Measurements from ENCODE around the gene DNAJC15. TPM values are rescaled to one million over a fixed set of nuclear protein-coding genes. Genes with fewer than 3 reads are reported as not detected.

DNAJC15 gene
- total RNA-seq, 2 experiments from 2014 or later: 2.2 TPM; not detected in 1

- H3K4me2 ChIP-seq (ENCODE audit: low read length): no peak overlapping the region
- no peaks in the 10 kb centered on the region for H3K79me2 ChIP-seq (ENCODE audit: insufficient read depth, low read depth, low read length)
- no peak overlapping the region for H3K4me3 ChIP-seq (ENCODE audit: low read depth, low read length, poor library complexity, severe bottlenecking)
- no peaks in the 10 kb centered on the region for H4K20me1 ChIP-seq (ENCODE audit: insufficient read depth, low read length)
- no peak for DNase-seq (ENCODE audit: low spot score)
- CTCF ChIA-PET (ENCODE audit: unreplicated experiment): no interaction called here
- BruUV-seq (replicated peaks): no TSS peak
- H3K36me3 ChIP-seq (ENCODE audit: insufficient read depth, low read length): no peaks in the 10 kb centered on the region
- intact Hi-C loops (cut with micrococcal nuclease; ENCODE audit: unreplicated experiment): no loop called here
- no peaks in the 10 kb centered on the region for H3K9me2 ChIP-seq (ENCODE audit: insufficient read depth, low read length)
- no peaks in the 10 kb centered on the region for H3K9me3 ChIP-seq (ENCODE audit: low read length)
- POLR2A ChIA-PET: no interaction called here
- H3K27ac ChIP-seq (ENCODE audit: low read depth, low read length, poor library complexity, severe bottlenecking): no peak overlapping the region
- no peaks in the 10 kb centered on the region for H3K4me1 ChIP-seq (ENCODE audit: insufficient read depth, low read length, poor library complexity, severe bottlenecking)
- TF ChIP-seq EZH2phosphoT487 (IDR thresholded peaks at IDR 0.05; ENCODE audit: borderline replicate concordance, low read depth, low read length) (no peak), CTCF (conservative IDR thresholded peaks at IDR 0.05; ENCODE audit: low read length) (no peak)
- no peak overlapping the region for H2AFZ ChIP-seq (ENCODE audit: low read length)
These were observed 21.4 kb upstream of the DNAJC15 start for GRCh38 chr13:43002021-43002420.

GRCh38 chr13:43003010-43003409 is 20.4 kb upstream of the DNAJC15 start:
- ChIA-PET POLR2A (no interaction called here), CTCF (ENCODE audit: unreplicated experiment) (no interaction called here)
- TF ChIP-seq CTCF (conservative IDR thresholded peaks at IDR 0.05; ENCODE audit: low read length): no peak
- no peak for TF ChIP-seq EZH2phosphoT487 (IDR thresholded peaks at IDR 0.05; ENCODE audit: borderline replicate concordance, low read depth, low read length)
- H3K4me1 ChIP-seq (ENCODE audit: insufficient read depth, low read length, poor library complexity, severe bottlenecking): no peaks in the 10 kb centered on the region
- DNase-seq (ENCODE audit: low spot score): no peak
- no peaks in the 10 kb centered on the region for H3K9me3 ChIP-seq (ENCODE audit: low read length)
- H4K20me1 ChIP-seq (ENCODE audit: insufficient read depth, low read length): no peaks in the 10 kb centered on the region
- H3K9me2 ChIP-seq (ENCODE audit: insufficient read depth, low read length): no peaks in the 10 kb centered on the region
- no peak overlapping the region for H3K4me3 ChIP-seq (ENCODE audit: low read depth, low read length, poor library complexity, severe bottlenecking)
- BruUV-seq (replicated peaks): no TSS peak
- H3K4me2 ChIP-seq (ENCODE audit: low read length): no peak overlapping the region
- intact Hi-C loops (cut with micrococcal nuclease; ENCODE audit: unreplicated experiment): no loop called here
- H3K27ac ChIP-seq (ENCODE audit: low read depth, low read length, poor library complexity, severe bottlenecking): no peak overlapping the region
- no peak overlapping the region for H2AFZ ChIP-seq (ENCODE audit: low read length)
- no peaks in the 10 kb centered on the region for H3K79me2 ChIP-seq (ENCODE audit: insufficient read depth, low read depth, low read length)
- no peaks in the 10 kb centered on the region for H3K36me3 ChIP-seq (ENCODE audit: insufficient read depth, low read length)

GRCh38 chr13:43003729-43004128 is 19.7 kb upstream of the DNAJC15 start:
- BruUV-seq (replicated peaks): no TSS peak
- no peak for DNase-seq (ENCODE audit: low spot score)
- H4K20me1 ChIP-seq (ENCODE audit: insufficient read depth, low read length): no peaks in the 10 kb centered on the region
- H3K36me3 ChIP-seq (ENCODE audit: insufficient read depth, low read length): no peaks in the 10 kb centered on the region
- H3K9me3 ChIP-seq (ENCODE audit: low read length): no peaks in the 10 kb centered on the region
- H3K4me2 ChIP-seq (ENCODE audit: low read length): no peak overlapping the region
- ChIA-PET CTCF (ENCODE audit: unreplicated experiment) (no interaction called here), POLR2A (no interaction called here)
- H3K4me1 ChIP-seq (ENCODE audit: insufficient read depth, low read length, poor library complexity, severe bottlenecking): no peaks in the 10 kb centered on the region
- TF ChIP-seq CTCF (conservative IDR thresholded peaks at IDR 0.05; ENCODE audit: low read length) (no peak), EZH2phosphoT487 (IDR thresholded peaks at IDR 0.05; ENCODE audit: borderline replicate concordance, low read depth, low read length) (no peak)
- H3K9me2 ChIP-seq (ENCODE audit: insufficient read depth, low read length): no peaks in the 10 kb centered on the region
- H3K4me3 ChIP-seq (ENCODE audit: low read depth, low read length, poor library complexity, severe bottlenecking): no peak overlapping the region
- intact Hi-C loops (cut with micrococcal nuclease; ENCODE audit: unreplicated experiment): no loop called here
- no peak overlapping the region for H2AFZ ChIP-seq (ENCODE audit: low read length)
- H3K27ac ChIP-seq (ENCODE audit: low read depth, low read length, poor library complexity, severe bottlenecking): no peak overlapping the region
- H3K79me2 ChIP-seq (ENCODE audit: insufficient read depth, low read depth, low read length): no peaks in the 10 kb centered on the region
